IMR-90 (cell line): Measurements from ENCODE around the gene SCN4A.

Experiments used
- CTCF ChIP-seq: conservative IDR thresholded peaks from 2 replicates; pipeline ENCODE4 v1.5.1; 2012; ENCODE audit warnings: mild to moderate bottlenecking, low read depth, low read length, improper control_type of control experiment
- USF2 ChIP-seq: fragments of 150-350 bp; IDR thresholded peaks from 2 replicates; pipeline ENCODE4 v1.6.1; 2017; ENCODE audit warnings: mild to moderate bottlenecking, antibody characterized with exemption, low read length, low read depth

DNA sequence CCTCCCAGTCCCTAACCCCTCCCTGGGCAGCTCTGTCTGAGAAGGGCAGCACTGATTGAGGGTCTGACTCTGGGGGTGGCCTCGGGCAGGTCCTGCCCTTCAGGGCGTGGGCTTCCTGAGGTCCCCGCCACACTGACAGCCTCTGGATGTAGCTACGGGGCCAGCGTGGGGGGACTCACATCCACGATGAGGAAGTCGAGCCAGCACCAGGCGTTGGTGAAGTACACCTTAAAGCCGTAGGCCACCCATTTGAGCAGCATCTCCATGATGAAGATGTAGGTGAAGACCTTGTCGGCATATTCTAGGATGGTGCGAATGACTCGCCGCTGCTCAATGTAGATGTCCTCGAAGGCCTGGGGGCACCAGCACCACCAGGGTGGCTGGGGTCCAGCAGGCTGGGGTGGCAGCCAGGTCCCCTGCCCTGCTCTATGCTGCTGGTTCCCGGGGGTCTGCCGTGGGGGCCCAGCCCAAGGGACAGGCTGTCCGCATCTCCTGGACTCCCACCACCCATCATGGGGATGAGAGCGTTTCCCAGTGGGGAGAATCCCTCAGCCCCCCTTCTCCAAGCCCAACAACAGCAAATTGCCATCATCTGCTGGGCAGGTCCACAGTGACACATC is 24.9 kb downstream of the SCN4A start:
- TF ChIP-seq USF2 (no peak), CTCF (no peak)
